HepG2 (cell line): ENCODE data around the gene GPD1. TPM values are rescaled to one million over a fixed set of nuclear protein-coding genes. Genes with fewer than 3 reads are reported as not detected.
A peak's percentile ranks its signal among the peaks of the same experiment; 100 is the strongest.

Source experiments
- FOXA1 ChIP-seq, 2 experiments: fragments of 450-650 bp in 1 of 2; sonication (generic) in 1 of 2; formaldehyde crosslinking in 1 of 2; IDR thresholded peaks; 2 replicates each; pipeline versions ENCODE4 v1.4.0 to v1.6.1; 2016 to 2020; ENCODE audit warnings: missing genetic modification reagents in 1 of 2
- KLF16 ChIP-seq, 2 experiments: sonication (generic) in 1 of 2; formaldehyde crosslinking in 1 of 2; IDR thresholded peaks; 2 replicates each; pipeline versions ENCODE4 v1.6.1 to v1.8.0; 2016 to 2023; ENCODE audit warnings: missing genetic modification reagents in 2 of 2, missing compliant biosample characterization in 1 of 2
- MLLT10 ChIP-seq: sonication (generic); formaldehyde crosslinking; IDR thresholded peaks from 2 replicates; pipeline ENCODE4 v1.4.0; 2020; ENCODE audit warnings: missing genetic modification reagents
- MLXIP ChIP-seq: sonication (generic); formaldehyde crosslinking; IDR thresholded peaks from 2 replicates; pipeline ENCODE4 v1.9.0; 2021; ENCODE audit warnings: missing genetic modification reagents, borderline replicate concordance
- MNT ChIP-seq: fragments of 450-650 bp; IDR thresholded peaks from 2 replicates; pipeline ENCODE4 v1.6.1; 2016
- MXD3 ChIP-seq: IDR thresholded peaks from 2 replicates; pipeline ENCODE4 v1.6.1; 2016; ENCODE audit warnings: mild to moderate bottlenecking, missing biosample characterization, missing genetic modification reagents
- SCMH1 ChIP-seq: sonication (generic); formaldehyde crosslinking; IDR thresholded peaks from 2 replicates; pipeline ENCODE4 v1.9.0; 2021; ENCODE audit warnings: missing genetic modification reagents, mild to moderate bottlenecking, borderline replicate concordance
- SIN3A ChIP-seq: IDR thresholded peaks from 2 replicates; pipeline ENCODE4 v1.6.1; 2011; ENCODE audit warnings: low read depth, mild to moderate bottlenecking, control low read depth, low read length, borderline replicate concordance
- ZBTB37 ChIP-seq: sonication (generic); formaldehyde crosslinking; IDR thresholded peaks from 2 replicates; pipeline ENCODE4 v1.4.0; 2020; ENCODE audit warnings: mild to moderate bottlenecking, missing genetic modification reagents
- ZBTB8A ChIP-seq: sonication (generic); formaldehyde crosslinking; IDR thresholded peaks from 2 replicates; pipeline ENCODE4 v1.4.0; 2020; ENCODE audit warnings: mild to moderate bottlenecking, low read depth, missing genetic modification reagents, borderline replicate concordance
- ZNF367 ChIP-seq: sonication (generic); formaldehyde crosslinking; IDR thresholded peaks from 2 replicates; pipeline ENCODE4 v1.4.0; 2020; ENCODE audit warnings: missing genetic modification reagents, borderline replicate concordance
- ZNF510 ChIP-seq: sonication (generic); formaldehyde crosslinking; IDR thresholded peaks from 2 replicates; pipeline ENCODE4 v1.4.0; 2020; ENCODE audit warnings: low read depth, mild to moderate bottlenecking, missing genetic modification reagents
- ZNF644 ChIP-seq: IDR thresholded peaks from 2 replicates; pipeline ENCODE4 v1.6.1; 2016; ENCODE audit warnings: low read depth
- ZNF7 ChIP-seq: IDR thresholded peaks from 2 replicates; pipeline ENCODE4 v1.6.1; 2016; ENCODE audit warnings: missing biosample characterization, missing genetic modification reagents
- ZNF749 ChIP-seq: sonication (generic); formaldehyde crosslinking; IDR thresholded peaks from 2 replicates; pipeline ENCODE4 v1.8.0; 2022; ENCODE audit warnings: mild to moderate bottlenecking, missing genetic modification reagents, moderate library complexity, borderline replicate concordance
- polyA plus RNA-seq, 8 experiments: library from polyadenylated mRNA; depleted of rRNA in 3 of 8; stranded (reverse) in 7 of 8; unstranded in 1 of 8; fragments of >200 nt; fragmentation: Illumina TruSeq in 4 of 8; extraction: Trizol in 4 of 8; gene quantifications; 2 replicates each; pipeline versions ENCODE4 v1.2.1 to v1.2.3, GENCODE V29; 2011 to 2016; ENCODE audit warnings: low read depth in 4 of 8, missing spikeins in 1 of 8, mixed read lengths in 1 of 8; ENCODE audit not compliant: insufficient read depth in 1 of 8
- total RNA-seq, 5 experiments: library from RNA; depleted of rRNA; stranded (reverse); fragments of >200 nt; fragmentation: Illumina TruSeq; extraction: Trizol; gene quantifications; 2 replicates each; pipeline ENCODE4 v1.2.3, GENCODE V29; 2016; ENCODE audit warnings: low read depth in 1 of 5

GPD1 gene
- total and polyA plus RNA-seq, 2 of the 13 experiments (the other 11 are each of a cell fraction or from before 2014, with no cell fraction given): 3.7 to 30.6 TPM

GRCh38 chr12:50082644-50083043 lies 21.2 kb upstream of the GPD1 start (continued):
- TF ChIP-seq ZBTB8A (CRISPR knock-in tag) (no peak), SIN3A (no peak), ZNF510 (CRISPR knock-in tag) (no peak), FOXA1 (IDR thresholded peaks at IDR 0.05) (no peak), FOXA1 (CRISPR knock-in tag; IDR thresholded peaks at IDR 0.05) (peak; percentile 90), ZNF7 (CRISPR knock-in tag) (no peak), SCMH1 (CRISPR knock-in tag) (no peak), ZNF644 (CRISPR knock-in tag) (0 out of 2 replicates have a peak, but pooled peaks have one; percentile 41), ZNF367 (CRISPR knock-in tag) (no peak), KLF16 (CRISPR knock-in tag; IDR thresholded peaks at IDR 0.05) (peak in 1 of 2 experiments; percentile 73; a peak in 1 of 4 replicates), MLLT10 (CRISPR knock-in tag) (no peak), ZBTB37 (CRISPR knock-in tag) (no peak), MXD3 (no peak), ZNF749 (CRISPR knock-in tag) (no peak), MNT (no peak), MLXIP (CRISPR knock-in tag) (no peak)
